GM18511 (cell line): Measurements from ENCODE around the gene WDR46.
"Not testable (repeated sequence)": the region's sequence is repeated elsewhere in the genome, so short reads cannot be mapped to it uniquely, and the experiment has no call there.

Experiments
- ATAC-seq: cut with Tn5 transposase; IDR thresholded peaks from one replicate; pipeline ENCODE4 v1.9.1; 2021; ENCODE audit warnings: mild to moderate bottlenecking, moderate library complexity; ENCODE audit not compliant: unreplicated experiment

WDR46 gene

GRCh38 chr6:33271468-33272274 is 17.4 kb downstream of the WDR46 start, which contains the start of the genes RPS18 and VPS52:
TSS of gene RPS18 (plus strand) at chr6:33272075. CDS start at chr6:33272120, 45 bp downstream.
TSS of gene VPS52 (minus strand) at chr6:33271876. CDS start at chr6:33271675, 201 bp downstream.
- ATAC-seq: peak; percentile 86

GRCh38 chr6:33271117-33271467 is 17.9 kb downstream of the WDR46 start:
- ATAC-seq: peak; percentile 6

DNA sequence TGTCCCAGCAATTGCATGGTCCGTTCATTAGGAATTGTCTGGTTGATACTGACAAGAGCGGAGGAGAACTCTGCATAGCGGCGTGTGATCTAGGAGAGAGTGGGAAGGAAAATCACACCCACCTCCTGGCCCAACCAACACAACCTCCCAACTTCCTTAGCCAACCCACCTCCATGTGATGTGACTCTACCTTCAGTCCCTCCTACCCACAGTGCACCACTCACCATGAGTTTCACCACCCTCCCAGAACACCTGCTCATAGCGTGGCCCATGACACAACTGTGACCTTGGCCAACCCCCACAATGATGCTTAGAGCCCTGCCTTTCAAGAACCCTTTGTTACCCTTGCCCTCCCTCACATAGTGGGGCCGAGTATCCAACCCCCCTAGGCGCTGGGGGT is 25.0 kb downstream of the WDR46 start:
- no peak for ATAC-seq

DNA sequence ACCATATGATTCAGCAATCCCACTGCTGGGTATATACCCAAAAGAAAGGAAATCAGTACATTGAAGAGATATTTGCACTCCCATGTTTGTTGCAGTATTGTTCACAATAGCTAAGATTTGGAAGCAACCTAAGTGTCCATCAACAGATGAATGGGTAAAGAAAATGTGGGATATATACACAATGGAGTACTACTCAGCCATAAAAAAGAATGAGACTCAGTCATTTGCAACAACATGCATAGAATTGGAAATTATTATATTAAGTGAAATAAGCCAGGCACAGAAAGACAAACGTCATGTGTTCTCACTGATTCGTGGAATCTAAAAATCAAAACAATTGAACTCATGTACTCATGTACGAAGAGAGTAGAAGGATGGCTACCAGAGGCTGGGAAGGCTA is 26.5 kb downstream of the WDR46 start:
- not testable (repeated sequence) for ATAC-seq

GRCh38 chr6:33259032-33259431 is 30.0 kb downstream of the WDR46 start:
- no peak for ATAC-seq

GRCh38 chr6:33254591-33254990 is 34.4 kb downstream of the WDR46 start:
- ATAC-seq: no peak

DNA sequence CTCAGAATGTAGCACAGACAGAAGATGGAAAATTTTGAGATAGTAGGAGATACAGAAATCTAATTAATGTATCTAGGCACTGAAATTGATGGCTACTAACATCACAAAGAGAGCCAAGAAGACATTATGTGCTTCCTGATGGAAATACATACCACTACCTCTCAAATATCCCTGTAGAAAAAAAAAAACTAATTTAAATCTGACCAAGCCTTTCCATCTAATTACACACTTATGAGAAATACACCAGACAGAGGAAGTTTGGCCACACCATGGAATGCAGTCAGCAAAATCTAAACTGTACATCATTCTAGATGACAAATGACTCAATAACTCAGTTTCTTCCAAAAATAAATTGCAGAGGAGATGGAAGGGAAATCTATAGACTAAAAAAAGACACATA is 36.3 kb downstream of the WDR46 start:
- ATAC-seq: no peak

DNA sequence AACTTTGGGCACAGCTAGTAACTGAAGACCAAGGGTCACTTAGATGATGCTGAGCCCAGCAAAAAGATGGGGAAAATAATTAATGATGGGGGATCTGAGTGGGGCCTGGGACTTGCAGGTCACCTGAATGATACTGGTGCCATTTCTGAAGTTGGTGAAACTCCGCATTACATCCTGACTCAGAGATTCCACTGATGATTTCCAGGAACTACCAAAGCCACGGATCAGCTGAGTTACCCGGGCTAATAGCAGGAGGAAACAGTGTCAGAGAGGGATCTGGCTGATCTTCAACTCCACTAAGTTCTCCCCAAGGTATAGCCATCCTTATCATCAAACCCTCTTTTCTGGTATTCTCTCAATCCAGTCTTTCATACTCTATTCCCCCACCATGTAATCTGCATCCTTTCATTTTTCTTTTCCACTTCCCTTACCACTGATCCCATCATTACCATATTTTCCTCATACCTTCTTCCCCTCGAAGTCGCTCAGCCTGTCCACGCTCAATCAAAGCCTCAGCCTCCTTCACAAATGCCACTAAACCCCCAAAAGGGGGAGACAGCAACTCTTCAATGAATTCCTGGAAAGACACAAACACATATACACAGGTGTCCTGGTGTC is 37.5 kb downstream of the WDR46 start:
- no peak for ATAC-seq

- no peak for ATAC-seq
These were observed 38.3 kb downstream of the WDR46 start for GRCh38 chr6:33250731-33251130.

GRCh38 chr6:33249732-33250630 is 39.1 kb downstream of the WDR46 start:
- ATAC-seq: no peak

DNA sequence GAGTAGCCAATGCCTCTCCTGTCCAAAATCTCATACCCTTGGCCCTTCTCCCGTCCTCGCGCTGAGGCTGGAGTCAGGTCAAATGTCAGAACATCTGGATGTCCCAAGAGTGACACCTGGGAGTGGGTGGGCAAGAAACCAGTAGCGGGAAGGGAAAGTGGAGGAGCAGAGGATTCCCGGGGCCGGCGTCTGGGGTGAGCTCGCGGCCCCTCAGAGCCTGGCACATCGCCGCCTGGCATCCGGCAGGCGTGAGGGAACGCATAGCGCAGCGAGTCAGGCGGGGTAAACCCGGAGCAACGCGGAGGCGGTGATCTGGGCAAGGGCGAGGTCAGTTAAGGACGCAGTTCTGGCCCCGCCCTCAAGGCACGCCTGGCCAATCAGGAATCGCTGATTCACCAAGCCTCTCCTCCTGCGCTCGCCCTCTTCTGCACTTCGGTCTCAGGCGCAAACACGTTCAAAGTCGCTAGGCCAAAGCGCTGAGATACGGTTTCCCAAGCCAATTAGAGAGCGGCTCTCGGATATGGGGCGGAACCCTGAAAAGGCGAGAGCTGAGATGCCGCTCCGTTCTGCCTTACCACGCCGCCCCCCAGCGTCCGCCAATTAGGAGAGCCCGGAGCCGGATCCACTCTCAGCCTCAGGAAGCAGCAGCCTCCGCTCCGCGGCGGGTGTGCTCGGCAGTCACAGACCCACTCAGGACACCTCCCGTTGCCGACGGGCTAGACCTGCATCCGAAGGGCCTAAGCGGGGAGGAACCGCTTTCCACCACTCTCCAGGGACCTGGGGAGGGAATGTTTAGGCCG is 39.9 kb downstream of the WDR46 start:
- peak; percentile 90 for ATAC-seq

GRCh38 chr6:33248643-33248931 is 40.5 kb downstream of the WDR46 start:
- peak; percentile 14 for ATAC-seq

GRCh38 chr6:33247977-33248642 is 40.9 kb downstream of the WDR46 start:
- ATAC-seq: peak; percentile 43

DNA sequence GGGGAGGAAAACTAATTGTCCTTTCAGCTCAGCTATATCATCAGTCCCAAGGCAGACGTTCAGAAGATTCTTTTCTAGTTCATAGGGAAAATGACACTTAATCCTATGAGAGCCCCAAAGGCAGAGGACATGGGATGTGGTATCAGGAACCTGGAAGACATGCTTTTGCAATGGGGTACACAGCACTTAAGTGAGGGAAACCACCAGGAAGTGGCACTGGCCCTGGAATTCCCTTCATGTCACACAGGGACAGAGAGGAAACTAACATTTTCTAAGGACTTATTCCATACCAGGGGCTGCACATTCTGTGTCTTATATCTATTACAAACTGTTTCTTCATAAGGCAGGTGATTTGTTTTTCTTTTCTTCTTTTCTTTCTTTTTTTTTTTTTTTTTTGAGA is 45.6 kb downstream of the WDR46 start:
- ATAC-seq: no peak

DNA sequence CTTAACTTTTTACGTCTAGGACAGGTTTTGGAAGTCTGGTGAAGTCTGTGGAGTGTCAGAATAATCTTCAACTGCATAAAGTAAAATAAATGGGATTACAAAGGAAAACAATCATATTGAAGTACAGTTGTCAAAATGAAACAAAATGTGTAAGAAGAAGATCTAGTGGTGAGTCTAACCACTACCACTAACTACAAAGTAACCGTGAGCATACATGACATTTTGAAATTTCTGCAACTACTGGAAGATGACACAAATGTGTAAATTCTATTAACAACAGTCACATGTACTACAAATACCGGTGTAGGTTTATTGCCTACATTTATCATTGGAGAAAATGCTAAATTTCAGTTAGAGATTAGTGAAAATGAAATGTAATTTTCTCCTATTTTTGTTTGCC is 47.1 kb downstream of the WDR46 start:
- ATAC-seq: no peak

DNA sequence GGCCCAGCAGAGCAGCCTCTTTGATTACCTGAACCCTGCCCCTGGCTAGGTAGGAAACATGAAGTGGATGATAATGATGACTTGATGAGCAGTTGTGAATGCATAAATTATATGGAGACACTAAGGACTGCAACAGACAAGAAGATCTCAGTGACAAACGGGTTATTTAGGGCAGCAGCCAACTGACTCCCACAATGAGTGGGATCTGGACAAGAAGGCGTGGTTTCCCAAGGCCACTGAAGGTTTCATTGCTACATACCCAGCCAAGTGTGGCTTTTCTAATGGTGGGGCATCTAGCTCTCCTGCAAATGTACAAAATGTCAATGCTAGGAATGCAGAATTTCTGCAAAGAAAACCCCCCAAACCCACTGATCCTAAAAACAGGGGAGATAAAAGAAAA is 51.3 kb downstream of the WDR46 start:
- ATAC-seq: no peak

- ATAC-seq: no peak
These were observed 52.2 kb downstream of the WDR46 start for GRCh38 chr6:33236852-33237251.

GRCh38 chr6:33236328-33236727 is 52.7 kb downstream of the WDR46 start:
- ATAC-seq: no peak

DNA sequence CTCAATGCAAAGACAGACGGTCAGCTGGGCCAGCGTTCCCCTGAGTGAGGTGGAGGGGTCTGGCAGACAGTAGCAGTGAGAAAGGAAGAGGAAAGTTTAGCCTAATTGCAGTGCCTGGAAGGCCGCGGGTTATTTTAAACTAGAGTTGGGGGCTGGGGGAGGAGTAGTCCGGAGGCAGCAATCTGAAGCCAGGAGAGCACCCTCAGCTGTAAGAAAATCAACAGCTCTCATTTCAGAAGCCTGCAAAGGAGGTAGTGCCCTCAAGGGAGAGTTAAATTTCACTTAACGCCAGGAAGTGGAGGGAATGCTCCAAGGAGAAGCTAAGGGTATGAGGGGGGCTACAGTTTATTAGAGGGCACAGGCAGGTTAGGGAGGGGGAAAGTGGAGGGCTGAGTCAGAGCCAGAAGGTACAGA is 53.8 kb downstream of the WDR46 start:
- ATAC-seq: no peak
